Chondrocyte (in vitro differentiated cells): ENCODE measurements around the gene PACS1. TPM values are rescaled to one million over a fixed set of nuclear protein-coding genes. Genes with fewer than 3 reads are reported as not detected.

ENCODE experiments used
- DNase-seq: peaks from one replicate; pipeline ENCODE4 v3.0.0; 2021; ENCODE audit warnings: mixed read lengths, low spot score
- H3K27ac Mint-ChIP-seq: one replicate; pipeline ENCODE4 v1.8.0; 2021; ENCODE audit warnings: mild to moderate bottlenecking, moderate library complexity, mixed read lengths; ENCODE audit not compliant: unreplicated experiment
- H3K27me3 Mint-ChIP-seq: 2 replicates; pipeline ENCODE4 v1.8.0; 2021; ENCODE audit warnings: low read depth, mixed read lengths
- H3K36me3 Mint-ChIP-seq: 2 replicates; pipeline ENCODE4 v1.8.0; 2021; ENCODE audit warnings: low read depth, mixed read lengths
- H3K4me1 Mint-ChIP-seq: 2 replicates; pipeline ENCODE4 v1.8.0; 2021; ENCODE audit warnings: low read depth, mild to moderate bottlenecking, mixed read lengths
- H3K4me3 Mint-ChIP-seq: one replicate; pipeline ENCODE4 v1.8.0; 2021; ENCODE audit warnings: mild to moderate bottlenecking, moderate library complexity, mixed read lengths; ENCODE audit not compliant: unreplicated experiment
- H3K9me3 Mint-ChIP-seq: 2 replicates; pipeline ENCODE4 v1.8.0; 2021; ENCODE audit warnings: low read depth, mixed read lengths
- CTCF ChIP-seq: fragments of 200-600 bp; sonication (generic); IDR thresholded peaks from 2 replicates; pipeline ENCODE4 v1.5.0; 2021; ENCODE audit warnings: antibody characterized with exemption, mild to moderate bottlenecking, moderate library complexity
- total RNA-seq: library from RNA; stranded (reverse); gene quantifications from 3 replicates; pipeline ENCODE4 v1.2.1, GENCODE V29; 2021

Gene PACS1
- total RNA-seq, 1 donor from 2014 or later = 90.7 TPM

- Mint-ChIP-seq H3K27ac (peak overlapping the region; percentile 8), H3K9me3 (no peaks in the 10 kb centered on the region), H3K27me3 (no peaks in the 10 kb centered on the region), H3K36me3 (peaks cover 57% of the 10 kb centered on the region), H3K4me1 (no peaks in the 10 kb centered on the region), H3K4me3 (no peak overlapping the region)
- no peak for TF ChIP-seq CTCF
- DNase-seq = no peak
These were observed 9.9 kb upstream of the PACS1 start for GRCh38 chr11:66059966-66060680.

DNA sequence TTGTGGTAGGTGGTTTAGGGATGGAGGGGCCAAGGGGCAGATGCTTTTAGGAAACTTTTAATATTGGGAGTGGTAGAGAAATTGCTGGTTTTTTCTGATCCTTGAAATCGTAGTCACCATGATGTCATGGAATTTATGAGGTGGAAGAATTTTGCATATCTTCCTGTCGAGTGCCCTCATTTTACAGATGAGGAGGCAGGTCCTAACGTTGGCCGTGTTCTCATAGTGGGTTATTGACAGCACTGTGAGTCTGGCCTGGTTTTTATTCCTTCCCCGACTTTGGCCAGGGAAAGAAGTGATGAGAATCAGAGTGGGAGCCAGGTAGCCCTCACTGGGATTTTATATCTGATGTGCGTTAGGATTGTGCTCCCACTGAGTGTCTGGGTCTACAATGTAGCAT lies 8.8 kb upstream of the PACS1 start:
- H3K4me1 Mint-ChIP-seq = no peaks in the 10 kb centered on the region
- H3K36me3 Mint-ChIP-seq = peaks cover 59% of the 10 kb centered on the region
- DNase-seq = no peak
- TF ChIP-seq CTCF = no peak
- no peak overlapping the region for H3K4me3 Mint-ChIP-seq
- peak overlapping the region; percentile 70 for H3K27ac Mint-ChIP-seq
- H3K27me3 Mint-ChIP-seq = no peaks in the 10 kb centered on the region
- no peaks in the 10 kb centered on the region for H3K9me3 Mint-ChIP-seq

GRCh38 chr11:66062408-66062807 lies 7.7 kb upstream of the PACS1 start:
- Mint-ChIP-seq H3K9me3 (no peaks in the 10 kb centered on the region), H3K27ac (peak overlapping the region; percentile 46), H3K36me3 (peaks cover 63% of the 10 kb centered on the region), H3K4me3 (no peak overlapping the region), H3K27me3 (no peaks in the 10 kb centered on the region), H3K4me1 (no peaks in the 10 kb centered on the region)
- no peak for TF ChIP-seq CTCF
- DNase-seq = no peak

DNA sequence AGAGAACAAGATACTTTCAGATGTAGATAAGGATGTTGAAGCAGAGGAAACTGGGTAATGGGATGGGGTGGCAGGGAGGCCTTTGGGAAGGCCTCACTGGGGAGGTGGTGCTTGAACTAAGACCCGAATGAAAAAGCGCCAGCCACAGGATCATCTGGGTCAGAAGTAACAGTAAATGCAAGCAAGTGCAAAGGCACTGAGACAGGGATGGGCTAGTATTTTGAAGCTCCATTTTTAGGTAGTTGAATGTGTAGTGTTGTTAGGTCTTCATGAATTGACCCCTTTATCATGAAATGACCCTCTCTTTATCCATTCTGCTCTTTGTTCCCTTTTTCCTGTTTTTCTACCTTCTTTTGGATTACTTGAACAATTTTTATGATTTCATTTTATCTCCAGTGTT lies 6.2 kb upstream of the PACS1 start:
- Mint-ChIP-seq H3K4me3 (no peak overlapping the region), H3K27ac (no peak overlapping the region)

DNA sequence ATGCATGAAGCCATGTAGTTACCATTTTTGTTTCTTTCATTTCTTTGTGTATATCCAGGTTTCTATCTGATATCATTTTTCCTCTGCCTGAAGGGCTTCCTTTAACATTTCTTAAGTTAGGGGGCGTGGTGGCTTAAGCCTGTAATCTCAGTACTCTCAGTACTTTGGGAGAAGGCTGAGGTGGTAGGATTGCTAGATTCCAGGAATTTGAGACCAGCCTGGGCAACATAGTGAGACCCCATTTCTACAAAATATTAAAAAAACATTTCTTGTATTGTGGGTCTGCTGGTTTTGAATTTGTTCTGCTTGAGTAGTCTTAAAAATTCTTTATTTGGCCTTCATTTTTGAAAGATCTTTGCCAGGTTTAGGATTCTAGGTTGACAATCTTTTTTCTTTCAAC lies 5.5 kb upstream of the PACS1 start:
- DNase-seq = no peak
- no peak overlapping the region for H3K4me3 Mint-ChIP-seq
- no peak overlapping the region for H3K27ac Mint-ChIP-seq
- no peak for TF ChIP-seq CTCF
- H3K9me3 Mint-ChIP-seq = no peaks in the 10 kb centered on the region
- no peaks in the 10 kb centered on the region for H3K27me3 Mint-ChIP-seq
- H3K4me1 Mint-ChIP-seq = peaks cover 18% of the 10 kb centered on the region
- H3K36me3 Mint-ChIP-seq = peaks cover 61% of the 10 kb centered on the region

More for the DNA sequence above, 6.2 kb upstream of the PACS1 start:
- Mint-ChIP-seq H3K9me3 (no peaks in the 10 kb centered on the region), H3K36me3 (peaks cover 64% of the 10 kb centered on the region), H3K27me3 (no peaks in the 10 kb centered on the region), H3K4me1 (peaks cover 11% of the 10 kb centered on the region)
- DNase-seq = no peak
- no peak for TF ChIP-seq CTCF
